Testis (tissue), 2 donors: ENCODE data around the gene EXOC3L4.

Experiments
- CTCF ChIP-seq, 3 experiments: fragments of 450-650 bp in 2 of 3; fragments of 200-600 bp in 1 of 3; sonication (generic) in 1 of 3; IDR thresholded peaks; one replicate each; pipeline ENCODE4 v1.5.1; 2016 to 2019; ENCODE audit warnings: antibody characterized with exemption in 3 of 3, mild to moderate bottlenecking in 2 of 3, moderate library complexity in 1 of 3
- POLR2A ChIP-seq: fragments of 450-650 bp; IDR thresholded peaks from one replicate; pipeline ENCODE4 v1.6.1; 2017; ENCODE audit warnings: antibody characterized with exemption, mild to moderate bottlenecking, moderate library complexity

- TF ChIP-seq CTCF (IDR thresholded peaks at IDR 0.05) (no peak), POLR2A (no peak)
These were observed 14.3 kb downstream of the EXOC3L4 start for GRCh38 chr14:103108749-103109207.
